Peyer's patch (tissue), 4 donors: ENCODE measurements around the gene TEKT5. TPM values are rescaled to one million over a fixed set of nuclear protein-coding genes. Genes with fewer than 3 reads are reported as not detected.

Experiments used
- DNase-seq, 3 donors: peaks; one replicate each; pipeline ENCODE4 v3.0.0-alpha.2; 2017 to 2019
- H3K27ac ChIP-seq, 4 donors: fragments of 200-600 bp; sonication (generic); one replicate each; pipeline ENCODE4 v1.5.1; 2016 to 2019
- H3K27me3 ChIP-seq, 2 donors: fragments of 200-600 bp; sonication (generic); one replicate each; pipeline ENCODE4 v1.5.1; 2019
- H3K36me3 ChIP-seq, 3 donors: fragments of 200-600 bp; sonication (generic); one replicate each; pipeline ENCODE4 v1.5.1; 2016 to 2019
- H3K4me1 ChIP-seq, 4 donors: fragments of 200-600 bp; sonication (generic); one replicate each; pipeline ENCODE4 v1.5.1; 2016 to 2019
- H3K4me3 ChIP-seq, 4 donors: fragments of 200-600 bp; sonication (generic); 1 replicate in 3 of 4; 2 replicates in 1 of 4; pipeline ENCODE4 v1.5.1; 2016 to 2019; ENCODE audit warnings: mild to moderate bottlenecking in 1 of 4
- H3K9me3 ChIP-seq, 4 donors: fragments of 200-600 bp; sonication (generic); one replicate each; pipeline ENCODE4 v1.5.1; 2016 to 2019; ENCODE audit warnings: mild to moderate bottlenecking in 1 of 4
- CTCF ChIP-seq, 6 experiments: fragments of 450-650 bp in 4 of 6; fragments of 200-600 bp in 2 of 6; sonication (generic) in 1 of 6; IDR thresholded peaks; one replicate each; pipeline ENCODE4 v1.5.1; 2017 to 2019; ENCODE audit warnings: antibody characterized with exemption in 6 of 6, mild to moderate bottlenecking in 3 of 6, moderate library complexity in 1 of 6
- POLR2A ChIP-seq, 2 donors: fragments of 450-650 bp; IDR thresholded peaks; one replicate each; pipeline ENCODE4 v1.5.1; 2017; ENCODE audit warnings: antibody characterized with exemption in 2 of 2, mild to moderate bottlenecking in 2 of 2, moderate library complexity in 2 of 2
- small RNA-seq, 2 donors: library from RNA; depleted of rRNA; stranded (forward); fragments of <200 nt; gene quantifications; one replicate each; pipeline ENCODE3, GENCODE V24; 2016
- total RNA-seq, 4 donors: library from RNA; depleted of rRNA; stranded (reverse); fragments of >200 nt; gene quantifications; one replicate each; pipeline ENCODE4 v1.1.0, GENCODE V29; 2016

TEKT5 gene
- total RNA-seq, 4 donors from 2014 or later = 2.0 TPM; not detected in 3

- H3K9me3 ChIP-seq = no peaks in the 10 kb centered on the region
- no peak for DNase-seq
- no peaks in the 10 kb centered on the region for H3K36me3 ChIP-seq
- H3K4me1 ChIP-seq = peaks cover 0 to 33% (median 2%) of the 10 kb centered on the region in 4 donors
- H3K27me3 ChIP-seq = no peaks in the 10 kb centered on the region
- peak overlapping the region; percentile 70 to 95 (median 90) for H3K27ac ChIP-seq
- peak overlapping the region; percentile 42 to 95 (median 73) for H3K4me3 ChIP-seq
- no peak for TF ChIP-seq POLR2A (IDR thresholded peaks at IDR 0.05)
- TF ChIP-seq CTCF (IDR thresholded peaks at IDR 0.05) = no peak
Observed at GRCh38 chr16:10579575-10579964, 115.2 kb downstream of the TEKT5 start.

- Histone ChIP-seq H3K4me3 (peak overlapping the region in 2 of 4 donors; percentile 39 to 95), H3K27me3 (no peaks in the 10 kb centered on the region), H3K27ac (peak overlapping the region; percentile 42 to 95 (median 90)), H3K9me3 (no peaks in the 10 kb centered on the region), H3K36me3 (no peaks in the 10 kb centered on the region), H3K4me1 (peaks cover 0 to 33% (median 2%) of the 10 kb centered on the region in 4 donors)
- TF ChIP-seq POLR2A (IDR thresholded peaks at IDR 0.05) (no peak), CTCF (IDR thresholded peaks at IDR 0.05) (peak in 2 of 6 experiments; percentile 18 to 29)
- peak in 2 of 3 donors; percentile 53 to 73 for DNase-seq
Observed at GRCh38 chr16:10578474-10579316, 116.0 kb downstream of the TEKT5 start.

Small RNA genes lying within 50 kb of the gene (small RNA-seq; reads per million reads assigned to genes)
- gene MTND4LP24 = 0 reads per million in 2 donors
- gene MTND6P33 = 0 reads per million in 2 donors

Other genes with a start within 250 kb of the TEKT5 start
- gene EMP2, start 114.3 kb downstream of the TEKT5 start, total RNA-seq = 10 to 100 TPM; 20.8 to 31.4 (median 27.5) TPM
- gene NUBP1, start 48.9 kb upstream of the TEKT5 start, total RNA-seq = 10 to 100 TPM; 18.9 to 31.4 (median 23.9) TPM
- gene TVP23A, start 123.9 kb upstream of the TEKT5 start, total RNA-seq = 1 to 10 TPM in 2 of 4 donors, not detected in 2; 1.1 to 3.3 TPM
- gene CIITA, start 182.3 kb upstream of the TEKT5 start, total RNA-seq = 100 to 1,000 TPM in 1 of 4 donors, 10 to 100 TPM in 3; 27.7 to 107 (median 60.9) TPM
- gene DEXI, start 247.5 kb upstream of the TEKT5 start, total RNA-seq = 10 to 100 TPM; 39.8 to 69.3 (median 60.9) TPM
- gene CLEC16A, start 249.6 kb upstream of the TEKT5 start, total RNA-seq = 100 to 1,000 TPM in 1 of 4 donors, 10 to 100 TPM in 3; 37.8 to 139 (median 64.3) TPM